Measurements from ENCODE around the gene ZNF516.
"Not testable (repeated sequence)": the region's sequence is repeated elsewhere in the genome, so short reads cannot be mapped to it uniquely, and the experiment has no call there.

ZNF516 gene

GRCh38 chr18:76473521-76473920 is 21.5 kb downstream of the ZNF516 start:
- not testable (repeated sequence) for DNase-seq (ENCODE audit: low read depth in 1 of 2, low spot score in 1 of 2)

GRCh38 chr18:76472829-76473228 is 22.2 kb downstream of the ZNF516 start:
- no peak for DNase-seq (ENCODE audit: low read depth in 1 of 2, low spot score in 1 of 2)

GRCh38 chr18:76471593-76471992 is 23.4 kb downstream of the ZNF516 start:
- DNase-seq (ENCODE audit: low read depth in 1 of 2, low spot score in 1 of 2): no peak

- DNase-seq (ENCODE audit: low read depth in 1 of 2, low spot score in 1 of 2): no peak
Measured at GRCh38 chr18:76468345-76469304, 26.4 kb downstream of the ZNF516 start.

- no peak for DNase-seq (ENCODE audit: low read depth in 1 of 2, low spot score in 1 of 2)
Measured at GRCh38 chr18:76467371-76468190, 27.5 kb downstream of the ZNF516 start.

- no peak for DNase-seq (ENCODE audit: low read depth in 1 of 2, low spot score in 1 of 2)
Measured at GRCh38 chr18:76466410-76466991, 28.5 kb downstream of the ZNF516 start.

- DNase-seq (ENCODE audit: low read depth in 1 of 2, low spot score in 1 of 2): no peak
Measured at GRCh38 chr18:76465630-76466409, 29.2 kb downstream of the ZNF516 start.

GRCh38 chr18:76464281-76465259 is 30.5 kb downstream of the ZNF516 start:
- no peak for DNase-seq (ENCODE audit: low read depth in 1 of 2, low spot score in 1 of 2)

GRCh38 chr18:76463872-76464271 is 31.2 kb downstream of the ZNF516 start:
- no peak for DNase-seq (ENCODE audit: low read depth in 1 of 2, low spot score in 1 of 2)

- no peak for DNase-seq (ENCODE audit: low read depth in 1 of 2, low spot score in 1 of 2)
Measured at GRCh38 chr18:76463358-76463757, 31.7 kb downstream of the ZNF516 start.

- DNase-seq (ENCODE audit: low read depth in 1 of 2, low spot score in 1 of 2): no peak
Measured at GRCh38 chr18:76462326-76462694, 32.7 kb downstream of the ZNF516 start.

- DNase-seq (ENCODE audit: low read depth in 1 of 2, low spot score in 1 of 2): no peak
Measured at GRCh38 chr18:76461692-76462325, 33.2 kb downstream of the ZNF516 start.

GRCh38 chr18:76461148-76461547 is 33.9 kb downstream of the ZNF516 start:
- DNase-seq (ENCODE audit: low read depth in 1 of 2, low spot score in 1 of 2): no peak

- no peak for DNase-seq (ENCODE audit: low read depth in 1 of 2, low spot score in 1 of 2)
Measured at GRCh38 chr18:76460482-76460881, 34.6 kb downstream of the ZNF516 start.

GRCh38 chr18:76459687-76460350 is 35.2 kb downstream of the ZNF516 start:
- DNase-seq (ENCODE audit: low read depth in 1 of 2, low spot score in 1 of 2): no peak

GRCh38 chr18:76459312-76459686 is 35.7 kb downstream of the ZNF516 start:
- no peak for DNase-seq (ENCODE audit: low read depth in 1 of 2, low spot score in 1 of 2)

- no peak for DNase-seq (ENCODE audit: low read depth in 1 of 2, low spot score in 1 of 2)
Measured at GRCh38 chr18:76458522-76459311, 36.3 kb downstream of the ZNF516 start.

- DNase-seq (ENCODE audit: low read depth in 1 of 2, low spot score in 1 of 2): no peak
Measured at GRCh38 chr18:76457957-76458356, 37.1 kb downstream of the ZNF516 start.
